GM10847 (cell line): Measurements from ENCODE around the gene ENDOG.

Experiments used
- POLR2A ChIP-seq: IDR thresholded peaks from 2 replicates; pipeline ENCODE4 v1.6.1; 2011; ENCODE audit not compliant: insufficient read length; ENCODE audit errors: extremely low read depth

ENDOG gene

DNA sequence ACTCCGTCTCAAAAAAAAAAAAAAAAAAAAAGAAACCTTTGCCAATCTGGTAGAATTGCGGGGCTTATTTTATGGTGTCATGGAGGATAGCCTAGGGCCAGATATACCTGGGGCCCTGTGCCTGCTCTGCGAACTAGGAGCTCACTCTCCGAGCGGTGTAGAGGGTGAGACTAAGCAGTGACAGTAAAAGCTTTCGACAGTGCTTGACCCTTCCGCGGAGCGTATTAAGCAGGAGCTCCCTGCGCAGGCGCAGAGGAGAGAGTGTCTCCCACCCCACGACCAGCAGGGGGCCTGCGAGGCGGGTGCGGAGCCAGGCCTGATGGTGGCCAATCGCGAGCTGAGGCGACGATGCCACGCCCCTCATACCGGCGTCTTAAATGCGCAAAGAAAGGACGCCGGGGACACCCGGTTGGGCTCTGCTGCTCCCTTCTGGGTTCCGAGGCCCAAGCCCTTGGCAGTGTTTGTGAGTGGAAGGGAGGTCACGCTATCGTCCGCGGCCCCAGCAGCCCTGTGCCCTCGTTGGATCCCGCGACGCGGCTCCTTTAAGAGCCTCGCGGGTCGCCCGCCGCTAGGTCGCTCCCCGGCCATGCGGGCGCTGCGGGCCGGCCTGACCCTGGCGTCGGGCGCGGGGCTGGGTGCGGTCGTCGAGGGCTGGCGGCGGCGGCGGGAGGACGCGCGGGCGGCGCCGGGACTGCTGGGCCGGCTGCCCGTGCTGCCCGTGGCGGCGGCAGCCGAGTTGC is at the start of gene ENDOG:
Gene ENDOG, plus strand, starts transcription at position 402 of the 740 bp plus-strand sequence. Its CDS starts 185 bp downstream, at position 587.
- TF ChIP-seq POLR2A: peak; percentile 79

DNA sequence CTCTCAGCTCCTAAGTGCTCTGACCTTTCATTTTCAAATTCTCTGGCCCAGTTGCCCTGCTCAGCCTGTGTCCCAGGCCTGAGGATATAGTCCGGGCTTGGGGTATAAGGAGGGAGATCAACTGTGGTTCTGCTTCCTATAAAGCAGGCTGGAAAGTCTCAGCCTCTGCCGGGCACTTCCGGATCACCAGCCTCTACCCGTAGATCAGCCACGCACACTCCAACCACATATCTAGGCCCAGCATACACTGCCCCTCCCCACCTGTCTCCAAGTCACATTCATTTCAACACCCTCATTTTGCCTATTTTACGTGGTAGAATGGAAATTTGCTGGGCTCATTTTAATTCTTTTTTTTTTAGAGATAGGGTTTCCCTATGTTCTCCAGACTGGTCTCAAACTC is 49.7 kb upstream of the ENDOG start:
- no peak for TF ChIP-seq POLR2A

DNA sequence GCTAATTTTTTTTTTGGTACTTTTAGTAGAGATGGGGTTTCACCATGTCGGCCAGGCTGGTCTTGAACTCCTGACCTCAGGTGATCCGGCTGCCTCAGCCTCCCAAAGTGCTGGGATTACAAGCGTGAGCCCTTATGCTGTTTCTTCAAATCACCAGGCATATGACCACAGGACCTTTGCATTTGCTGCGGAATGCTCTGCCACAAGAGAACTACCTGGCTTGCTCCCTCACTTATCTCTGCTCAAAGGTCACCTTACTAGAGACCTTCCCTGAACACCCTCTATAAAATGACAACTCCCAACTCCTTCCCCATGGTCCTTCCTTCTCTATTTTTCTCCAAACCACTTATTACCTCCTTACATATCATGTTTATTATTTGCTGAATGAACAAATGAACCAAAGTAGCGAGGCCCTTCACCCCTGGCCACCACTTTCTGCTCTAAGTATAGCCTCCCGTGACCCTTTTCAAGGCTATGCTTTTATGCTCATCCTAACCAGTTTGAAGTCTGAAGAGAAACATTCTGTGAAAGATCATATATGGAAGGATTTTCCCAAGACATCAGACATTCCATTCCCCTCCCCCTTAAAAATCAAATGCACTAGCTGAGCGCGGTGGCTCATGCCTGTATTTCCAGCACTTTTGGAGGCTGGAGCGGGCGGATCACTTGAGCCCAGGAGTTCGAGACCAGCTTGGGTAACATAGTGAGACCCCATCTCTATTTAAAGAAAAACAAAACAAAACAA is 47.8 kb upstream of the ENDOG start:
- no peak for TF ChIP-seq POLR2A

DNA sequence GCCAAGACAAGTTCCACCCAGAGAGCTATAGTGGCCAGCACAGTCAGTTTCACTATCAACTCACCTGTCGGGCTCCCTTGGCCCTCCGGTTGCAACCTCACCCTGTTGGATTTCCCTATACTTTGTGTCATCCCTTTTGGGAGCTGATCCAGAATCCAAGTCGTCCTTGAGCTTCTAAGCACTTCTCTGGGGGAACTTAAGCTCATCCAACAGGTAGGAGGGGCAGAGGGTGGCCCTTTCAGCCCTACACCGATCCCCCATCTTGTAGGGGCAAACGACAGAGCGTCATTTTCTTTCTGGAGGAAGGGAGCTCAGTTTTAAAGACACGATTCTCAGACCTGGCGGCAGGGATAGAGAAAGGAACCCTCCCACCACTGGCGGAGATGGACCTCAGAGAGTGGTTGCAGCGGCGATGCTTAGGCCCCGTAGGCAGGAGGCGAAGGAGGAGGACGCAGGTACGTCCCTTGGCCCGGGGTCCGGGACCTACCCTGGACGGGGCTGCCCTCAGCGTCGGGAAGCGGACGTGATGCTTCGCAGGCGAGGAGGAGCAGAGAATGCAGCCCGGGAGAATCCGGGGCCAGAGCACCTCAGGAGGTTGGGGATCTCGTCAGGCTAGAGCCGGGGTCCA is 47.1 kb upstream of the ENDOG start:
- TF ChIP-seq POLR2A: no peak

DNA sequence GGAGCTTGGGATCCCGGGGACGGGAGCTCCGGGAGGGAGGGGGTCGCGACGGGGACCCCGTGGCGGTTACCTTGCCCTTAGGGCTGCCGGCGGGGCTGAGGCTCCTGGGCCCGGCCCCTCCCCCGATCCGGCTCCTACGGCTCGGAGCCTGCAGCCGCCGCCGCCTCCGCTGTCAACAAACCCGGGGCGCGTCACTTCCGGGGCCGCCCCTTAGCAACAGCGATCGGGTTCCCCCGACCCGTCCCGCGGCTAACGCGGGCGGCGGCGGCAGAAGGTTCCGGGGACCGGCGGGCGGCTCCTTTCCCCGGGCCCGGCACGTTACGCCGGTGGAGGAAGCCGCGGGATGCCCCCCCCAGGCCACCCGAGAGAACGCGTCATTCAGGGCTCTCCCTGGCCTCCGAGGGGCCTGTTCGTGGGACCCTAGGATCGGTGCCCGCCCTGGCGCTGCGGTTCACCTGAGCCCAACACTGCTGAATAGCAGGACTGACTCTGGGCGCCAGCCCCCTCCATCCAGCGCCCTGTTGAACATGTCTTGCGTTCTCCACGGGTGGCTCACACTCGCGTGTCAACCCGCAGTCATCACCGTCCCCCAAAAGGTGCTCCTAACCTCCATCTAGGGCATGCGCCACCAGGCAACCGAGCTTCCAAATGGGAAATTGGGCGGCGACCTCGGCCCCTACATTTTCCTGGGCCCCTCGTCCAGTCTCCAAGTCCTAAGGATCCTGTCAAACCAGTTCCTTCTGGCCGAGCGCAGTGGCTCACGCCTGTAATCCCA is 46.4 kb upstream of the ENDOG start, which contains the start of gene ZER1:
Gene ZER1, minus strand, starts transcription at position 183 of the 775 bp plus-strand sequence. CDS start 16,362 bp downstream, outside the sequence.
- TF ChIP-seq POLR2A: peak; percentile 53

DNA sequence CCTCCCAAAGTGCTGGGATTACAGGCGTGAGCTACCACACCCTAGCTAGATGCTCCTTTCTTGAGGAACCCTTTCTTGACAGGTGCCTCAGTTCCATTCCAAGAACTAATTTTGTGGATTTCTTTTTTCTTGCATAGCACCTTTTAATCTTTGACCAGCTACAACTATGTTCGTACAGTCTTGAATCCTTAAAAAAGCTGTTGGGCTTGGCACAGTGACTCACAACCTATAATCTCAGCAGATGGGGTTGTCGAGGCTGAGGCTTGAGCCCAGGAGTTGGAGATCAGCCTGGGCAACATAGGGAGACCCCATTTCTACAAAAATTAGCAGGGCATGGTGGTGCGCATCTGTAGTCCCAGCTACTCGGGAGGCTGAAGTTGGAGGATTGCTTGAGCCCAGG is 45.3 kb upstream of the ENDOG start:
- no peak for TF ChIP-seq POLR2A

DNA sequence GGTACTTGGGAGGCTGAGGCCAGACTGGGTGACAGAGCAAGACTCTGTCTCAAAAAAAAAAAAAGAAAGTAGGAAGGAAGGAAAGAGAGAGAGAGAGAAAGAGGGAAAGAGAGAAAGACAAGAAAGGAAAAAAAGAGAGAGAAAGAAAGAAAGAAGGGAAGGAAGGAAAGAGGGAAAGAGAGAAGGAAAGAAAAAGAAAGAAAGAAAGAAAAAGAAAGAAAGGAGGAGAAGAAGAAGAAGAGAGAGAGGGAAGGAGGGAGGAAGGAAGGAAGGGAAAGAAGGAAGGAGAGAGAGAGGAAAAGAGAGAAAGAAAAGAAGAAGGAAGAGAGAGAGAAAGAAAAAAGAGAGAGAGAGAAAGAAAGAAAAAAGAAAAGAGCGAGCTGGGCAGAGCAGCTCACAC is 43.5 kb upstream of the ENDOG start:
- TF ChIP-seq POLR2A: no peak

DNA sequence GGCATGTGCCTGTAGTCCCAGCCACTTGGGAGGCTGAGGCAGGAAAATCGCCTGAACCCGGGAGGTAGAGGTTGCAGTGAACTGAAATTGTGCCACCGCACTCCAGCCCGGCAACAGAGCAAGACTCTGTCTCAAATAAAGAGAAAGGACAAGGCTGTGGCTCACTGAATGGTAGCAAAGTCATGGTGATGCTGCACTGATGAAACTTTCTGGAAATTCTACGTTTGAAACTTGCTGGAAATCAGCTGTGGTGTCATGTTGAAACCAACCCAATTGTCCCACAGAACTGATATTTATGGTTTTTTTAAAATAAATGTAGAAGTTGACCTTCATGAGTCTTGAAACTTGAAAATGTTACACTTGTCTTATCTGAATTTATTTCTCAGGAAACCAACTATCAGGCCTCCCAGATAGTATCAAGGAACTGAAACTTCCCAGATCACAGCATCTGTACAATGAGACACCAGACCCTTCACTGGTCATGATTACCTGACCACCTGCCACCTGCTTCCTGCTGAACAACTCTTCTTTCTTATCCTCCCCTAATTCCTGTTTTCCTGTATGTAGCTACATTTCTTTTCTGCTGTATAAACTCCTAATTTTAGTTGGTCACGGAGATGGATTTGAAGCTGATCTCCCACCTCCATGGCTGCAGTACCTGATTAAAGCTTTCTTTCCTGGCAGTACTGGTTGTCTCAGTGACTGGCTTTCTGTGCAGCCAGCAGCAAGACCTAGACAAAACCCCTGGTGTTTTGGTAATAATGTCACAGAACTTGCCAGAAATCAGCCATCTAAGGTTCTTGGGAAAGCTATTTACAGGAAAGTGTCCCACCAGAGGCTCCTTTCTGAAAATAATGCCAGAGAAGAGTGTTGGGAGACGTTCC is 36.9 kb upstream of the ENDOG start:
- no peak for TF ChIP-seq POLR2A

DNA sequence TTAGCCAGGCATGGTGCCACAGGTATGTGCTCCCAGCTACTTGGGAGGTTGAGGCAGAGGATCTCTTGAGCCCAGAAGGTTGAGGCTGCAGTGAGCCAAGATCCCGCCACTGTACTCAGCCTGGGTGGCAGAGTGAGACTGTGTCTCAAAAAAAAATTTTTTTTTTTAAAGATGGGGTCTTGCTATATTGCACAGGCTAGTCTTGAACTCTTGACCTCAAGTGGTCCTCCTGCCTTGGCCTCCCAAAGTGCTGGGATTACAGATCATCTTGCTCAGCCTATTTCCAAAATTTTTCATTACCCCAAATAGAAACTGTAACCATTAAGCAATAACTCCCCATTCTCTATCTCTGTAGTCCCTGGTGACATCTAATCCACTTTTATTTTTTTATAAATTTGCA is 35.6 kb upstream of the ENDOG start:
- TF ChIP-seq POLR2A: no peak

DNA sequence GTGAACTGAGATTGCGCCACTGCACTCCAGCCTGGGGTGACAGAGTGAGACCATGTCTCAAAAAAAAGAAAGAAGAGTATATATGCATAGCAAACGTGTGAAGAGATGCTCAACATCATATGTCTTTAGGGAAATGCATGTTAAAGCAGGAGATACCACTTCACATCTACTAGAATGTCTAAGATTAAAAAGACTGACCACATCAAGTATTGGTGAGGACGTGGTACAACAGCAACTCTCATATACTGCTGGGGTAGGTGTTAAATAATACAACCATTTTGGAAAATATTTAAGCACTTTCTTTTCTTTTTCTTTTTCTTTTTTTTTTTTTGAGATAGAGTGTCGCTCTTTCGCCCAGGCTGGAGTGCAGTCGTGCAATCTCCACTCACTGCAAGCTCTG is 32.9 kb upstream of the ENDOG start:
- no peak for TF ChIP-seq POLR2A

DNA sequence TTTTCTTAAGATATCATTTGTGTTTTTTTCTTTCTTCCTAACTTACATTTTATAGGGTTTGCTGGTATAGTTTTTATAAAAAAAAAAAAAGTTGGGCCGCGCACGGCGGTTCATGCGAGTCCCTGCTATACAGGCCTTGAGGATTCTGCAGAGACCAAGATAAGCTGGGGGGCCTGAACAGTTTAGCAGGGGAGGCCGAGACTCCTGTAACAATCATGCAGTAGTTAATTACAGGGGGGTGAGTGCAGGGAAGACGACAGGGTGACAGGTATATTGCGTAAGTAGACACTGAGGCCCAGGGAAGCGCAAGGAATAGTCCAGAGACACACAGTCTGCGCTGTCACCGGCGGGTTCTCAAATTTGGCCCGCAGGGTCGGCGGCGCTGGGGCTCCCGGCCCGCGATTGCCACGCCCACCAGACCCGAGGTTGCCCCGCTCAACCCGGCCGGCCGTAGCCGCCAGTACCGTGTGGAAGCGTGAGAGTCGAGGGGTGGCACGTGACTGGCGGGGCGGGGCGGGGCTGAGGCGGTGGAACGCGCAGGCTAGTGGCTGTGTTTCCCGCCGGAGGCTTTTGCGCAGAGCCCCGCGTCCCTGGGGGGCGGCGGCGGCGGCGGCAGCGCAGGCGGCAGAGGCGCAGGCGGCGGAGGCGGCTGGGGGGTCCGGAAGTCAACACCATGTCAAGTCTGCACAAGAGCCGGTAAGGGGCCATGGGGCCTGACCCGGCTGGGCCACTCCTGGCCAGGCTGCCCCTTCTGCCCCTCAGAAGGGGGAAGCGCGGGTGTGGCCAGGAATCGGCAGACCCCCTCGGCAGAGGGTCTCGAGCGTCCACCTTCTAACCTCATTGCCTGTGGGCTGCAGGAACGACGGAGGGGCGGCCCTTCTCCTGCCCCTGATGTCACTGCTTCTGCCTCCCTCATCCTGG is 31.4 kb upstream of the ENDOG start, which contains the start of gene TBC1D13:
Gene TBC1D13, plus strand, starts transcription at position 573 of the 921 bp plus-strand sequence. Its CDS starts 101 bp downstream, at position 674.
- peak; percentile 60 for TF ChIP-seq POLR2A

DNA sequence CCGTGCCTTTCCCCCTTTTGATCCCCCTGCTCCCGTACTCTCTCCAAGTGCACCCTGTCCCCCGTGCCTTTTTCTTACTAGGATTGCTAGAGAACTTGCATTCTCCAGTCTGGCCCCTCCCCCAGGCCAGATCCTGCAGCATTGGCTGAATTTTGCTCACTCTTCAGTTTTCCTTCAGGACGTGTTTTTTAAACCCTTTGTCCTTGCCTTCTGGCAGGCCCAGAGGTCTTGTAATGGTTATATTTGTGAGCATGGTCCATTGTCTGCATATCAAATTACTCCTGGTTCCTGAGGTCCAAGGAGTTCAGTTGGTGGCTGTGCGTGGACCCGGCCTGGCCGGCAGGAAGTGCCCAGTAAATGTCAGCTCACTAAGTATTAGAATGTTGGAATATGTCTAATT is 30.6 kb upstream of the ENDOG start:
- no peak for TF ChIP-seq POLR2A

DNA sequence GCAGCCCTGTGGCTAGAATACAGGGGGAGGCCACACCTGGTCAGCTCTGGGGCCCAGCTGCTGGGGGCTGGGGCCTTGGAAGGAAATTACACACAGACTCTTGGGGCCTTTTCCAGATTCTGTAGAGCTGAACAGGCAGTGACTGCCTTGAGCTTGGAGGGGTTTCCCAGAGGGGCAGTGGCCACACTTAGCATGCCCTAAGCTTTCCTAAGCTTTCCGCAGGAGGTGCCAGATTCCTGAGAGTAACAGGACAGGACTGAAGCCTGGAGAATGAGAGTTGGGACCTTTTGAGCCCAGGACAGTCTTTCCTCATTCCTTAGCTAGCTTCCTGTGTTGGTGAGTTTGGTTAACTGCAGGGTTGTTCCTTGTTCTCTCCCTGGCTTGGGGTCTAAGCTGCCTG is 29.9 kb upstream of the ENDOG start:
- TF ChIP-seq POLR2A: no peak
